OCI-LY7 (cell line): Measurements from ENCODE around the gene TFAP2A. TPM values are rescaled to one million over a fixed set of nuclear protein-coding genes. Genes with fewer than 3 reads are reported as not detected.

Experiments
- BruUV-seq: library from RNA; stranded (reverse); fragments of 400-500 nt; replicated peaks from 2 replicates; lab custom pipeline; 2021; lab: Mats Ljungman, UMichigan
- CTCF ChIA-PET: fragments of 300-600 bp; sonication (Branson Sonifier 250); formaldehyde crosslinking; loops from one replicate; lab custom pipeline; 2022; ENCODE audit warnings: antibody characterized with exemption; ENCODE audit not compliant: unreplicated experiment; lab: Charles Lee
- POLR2A ChIA-PET: fragments of 300-600 bp; sonication (Branson Sonifier 250); formaldehyde crosslinking; loops from one replicate; lab custom pipeline; 2022; ENCODE audit warnings: antibody characterized with exemption; lab: Charles Lee
- DNase-seq: peaks from one replicate; pipeline ENCODE4 v3.0.0-alpha.2; 2015; ENCODE audit warnings: low spot score
- H2AFZ ChIP-seq: fragments of 200-600 bp; sonication (generic), shearing (Covaris generic); 2 replicates; pipeline ENCODE4 v1.6.1; 2014; ENCODE audit warnings: mild to moderate bottlenecking, antibody characterized with exemption, low read length, moderate library complexity
- H3K27ac ChIP-seq: fragments of 200-600 bp; sonication (generic); 2 replicates; pipeline ENCODE4 v1.5.1; 2014; ENCODE audit warnings: mixed run types, low read depth, mild to moderate bottlenecking, moderate library complexity, low read length, inconsistent platforms; ENCODE audit not compliant: poor library complexity, severe bottlenecking
- H3K36me3 ChIP-seq: fragments of 200-600 bp; sonication (generic); 2 replicates; pipeline ENCODE4 v1.6.1; 2014; ENCODE audit warnings: mild to moderate bottlenecking, antibody characterized with exemption, low read length, moderate library complexity, mixed read lengths; ENCODE audit not compliant: insufficient read depth
- H3K4me1 ChIP-seq: fragments of 200-600 bp; sonication (generic); 2 replicates; pipeline ENCODE4 v1.5.1; 2014; ENCODE audit warnings: mild to moderate bottlenecking, low read length; ENCODE audit not compliant: insufficient read depth, poor library complexity, severe bottlenecking
- H3K4me2 ChIP-seq: fragments of 200-600 bp; sonication (generic); 2 replicates; pipeline ENCODE4 v1.6.1; 2014; ENCODE audit warnings: mild to moderate bottlenecking, low read length
- H3K4me3 ChIP-seq: fragments of 200-600 bp; sonication (generic); 2 replicates; pipeline ENCODE4 v1.5.1; 2014; ENCODE audit warnings: mild to moderate bottlenecking, low read depth, low read length; ENCODE audit not compliant: poor library complexity, severe bottlenecking
- H3K79me2 ChIP-seq: fragments of 200-600 bp; sonication (generic); 2 replicates; pipeline ENCODE4 v1.6.1; 2016; ENCODE audit warnings: low read depth, mild to moderate bottlenecking, low read length, moderate library complexity, mixed read lengths; ENCODE audit not compliant: insufficient read depth
- H3K9me2 ChIP-seq: fragments of 200-600 bp; sonication (generic); 2 replicates; pipeline ENCODE4 v1.6.1; 2016; ENCODE audit warnings: mild to moderate bottlenecking, low read length, mixed read lengths; ENCODE audit not compliant: insufficient read depth
- H3K9me3 ChIP-seq: fragments of 200-600 bp; sonication (generic); 2 replicates; pipeline ENCODE4 v1.6.1; 2014; ENCODE audit warnings: mild to moderate bottlenecking, mixed run types, low read length, mixed read lengths
- H4K20me1 ChIP-seq: fragments of 200-600 bp; sonication (generic); 2 replicates; pipeline ENCODE4 v1.6.1; 2014; ENCODE audit warnings: mild to moderate bottlenecking, antibody characterized with exemption, low read length, moderate library complexity, mixed read lengths; ENCODE audit not compliant: insufficient read depth
- CTCF ChIP-seq: fragments of 200-600 bp; sonication (generic); conservative IDR thresholded peaks from 2 replicates; pipeline ENCODE4 v1.5.1; 2014; ENCODE audit warnings: mild to moderate bottlenecking, antibody characterized with exemption, low read length, moderate library complexity, mixed read lengths
- EZH2phosphoT487 ChIP-seq: fragments of 200-600 bp; sonication (generic); IDR thresholded peaks from 2 replicates; pipeline ENCODE4 v1.6.1; 2018; ENCODE audit warnings: low read depth, borderline replicate concordance, mild to moderate bottlenecking, mixed run types, antibody characterized with exemption, low read length, moderate library complexity, mixed read lengths
- intact Hi-C: fragments of 100-400 bp; cut with micrococcal nuclease; formaldehyde crosslinking; loops from one replicate; pipeline ENCODE4 v1.10.0; 2022; ENCODE audit not compliant: unreplicated experiment
- total RNA-seq, 2 experiments: library from RNA; depleted of rRNA in 1 of 2; stranded (reverse); fragments of >200 nt in 1 of 2; shearing (Covaris generic) in 1 of 2; gene quantifications; 2 replicates each; pipeline ENCODE4 v1.2.3, GENCODE V29; 2014 to 2022

The TFAP2A gene
- total RNA-seq, 2 experiments from 2014 or later: 2.0 to 3.3 TPM

GRCh38 chr6:10418862-10419748 lies 4.2 kb upstream of the TFAP2A start:
- H3K9me3 ChIP-seq: no peaks in the 10 kb centered on the region
- H3K4me3 ChIP-seq: no peak overlapping the region
- no peaks in the 10 kb centered on the region for H3K36me3 ChIP-seq
- no peaks in the 10 kb centered on the region for H3K79me2 ChIP-seq
- no peaks in the 10 kb centered on the region for H4K20me1 ChIP-seq
- no peak for DNase-seq
- no peak overlapping the region for H3K27ac ChIP-seq
- no TSS peak for BruUV-seq
- H2AFZ ChIP-seq: no peak overlapping the region
- H3K4me2 ChIP-seq: no peak overlapping the region
- intact Hi-C loops: no loop called here
- H3K9me2 ChIP-seq: no peaks in the 10 kb centered on the region
- H3K4me1 ChIP-seq: peaks cover 4% of the 10 kb centered on the region
- TF ChIP-seq EZH2phosphoT487 (no peak), CTCF (no peak)
- CTCF ChIA-PET: no interaction called here
- POLR2A ChIA-PET: interaction anchor here (1.3 kb wide), 1 partner anchor 11 kb away, joined by 3 read pairs; no protein-coding TSS in a partner anchor

DNA sequence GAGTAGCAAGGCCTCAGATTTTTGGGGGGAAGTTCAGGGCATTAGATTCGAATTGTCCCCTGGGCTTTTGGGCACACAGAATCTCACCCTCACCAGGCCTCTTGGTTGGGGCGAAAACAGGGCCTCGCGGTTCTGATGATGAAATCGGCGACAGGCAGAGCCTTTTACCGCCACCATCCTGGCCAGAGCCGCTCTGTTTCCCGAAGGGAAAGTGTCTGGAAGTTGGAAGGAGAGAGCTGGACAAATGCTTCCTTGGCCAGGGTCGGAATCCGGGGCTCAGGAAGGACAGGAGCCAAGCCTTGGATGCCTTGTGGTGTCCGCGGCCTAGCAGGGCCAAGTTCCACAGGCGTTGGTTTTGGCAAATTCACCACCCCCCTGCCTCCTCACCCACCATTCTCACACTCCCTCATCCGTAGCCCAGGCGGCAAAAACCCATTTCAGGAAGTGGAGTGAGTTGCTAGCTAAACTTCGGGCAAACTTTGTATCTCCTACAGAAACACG lies 3.5 kb upstream of the TFAP2A start:
- no peak overlapping the region for H3K27ac ChIP-seq
- H3K4me1 ChIP-seq: peaks cover 2% of the 10 kb centered on the region
- H3K79me2 ChIP-seq: no peaks in the 10 kb centered on the region
- ChIA-PET POLR2A (interaction anchor here (0.6 to 1.3 kb wide), 3 partner anchors 11 to 77 kb away, joined by 3 read pairs; no protein-coding TSS in a partner anchor), CTCF (no interaction called here)
- intact Hi-C loops: no loop called here
- BruUV-seq: no TSS peak
- H3K4me3 ChIP-seq: no peak overlapping the region
- H3K36me3 ChIP-seq: no peaks in the 10 kb centered on the region
- H2AFZ ChIP-seq: no peak overlapping the region
- no peaks in the 10 kb centered on the region for H4K20me1 ChIP-seq
- TF ChIP-seq EZH2phosphoT487 (no peak), CTCF (no peak)
- H3K4me2 ChIP-seq: no peak overlapping the region
- no peaks in the 10 kb centered on the region for H3K9me3 ChIP-seq
- DNase-seq: no peak
- no peaks in the 10 kb centered on the region for H3K9me2 ChIP-seq

GRCh38 chr6:10417681-10418104 lies 2.8 kb upstream of the TFAP2A start:
- Histone ChIP-seq H3K9me3 (no peaks in the 10 kb centered on the region), H3K9me2 (no peaks in the 10 kb centered on the region), H3K36me3 (no peaks in the 10 kb centered on the region), H3K27ac (no peak overlapping the region), H2AFZ (no peak overlapping the region), H3K4me1 (peaks cover 9% of the 10 kb centered on the region), H3K4me2 (no peak overlapping the region), H3K79me2 (no peaks in the 10 kb centered on the region), H4K20me1 (no peaks in the 10 kb centered on the region), H3K4me3 (no peak overlapping the region)
- intact Hi-C loops: no loop called here
- no TSS peak for BruUV-seq
- POLR2A ChIA-PET: interaction anchor here (0.9 to 1.3 kb wide), 2 partner anchors 12 to 21 kb away, joined by 3 read pairs; no protein-coding TSS in a partner anchor
- TF ChIP-seq EZH2phosphoT487: no peak
- no peak for TF ChIP-seq CTCF
- CTCF ChIA-PET: no interaction called here
- no peak for DNase-seq
